GM18508 (cell line): ENCODE data around the gene FOXRED1.
A peak's percentile ranks its signal among the peaks of the same experiment; 100 is the strongest.

Experiments
- ATAC-seq: cut with Tn5 transposase; IDR thresholded peaks from one replicate; pipeline ENCODE4 v1.9.1; 2021; ENCODE audit warnings: moderate number of reproducible peaks; ENCODE audit not compliant: insufficient read depth, unreplicated experiment

The FOXRED1 gene

GRCh38 chr11:126310200-126310991 lies 41.4 kb downstream of the FOXRED1 start:
- no peak for ATAC-seq

GRCh38 chr11:126310992-126311310 lies 42.0 kb downstream of the FOXRED1 start:
- no peak for ATAC-seq

GRCh38 chr11:126311401-126312291 lies 42.7 kb downstream of the FOXRED1 start:
- ATAC-seq: no peak

GRCh38 chr11:126312961-126313360 lies 44.0 kb downstream of the FOXRED1 start:
- no peak for ATAC-seq

GRCh38 chr11:126313826-126314225 lies 44.9 kb downstream of the FOXRED1 start:
- no peak for ATAC-seq

- ATAC-seq: no peak
Observed at GRCh38 chr11:126317432-126317755, 48.4 kb downstream of the FOXRED1 start.

- peak; percentile 10 for ATAC-seq
Observed at GRCh38 chr11:126317756-126318573, 49.0 kb downstream of the FOXRED1 start.

- ATAC-seq: peak; percentile 81
Observed at GRCh38 chr11:126318574-126319373, 49.8 kb downstream of the FOXRED1 start.

- ATAC-seq: no peak
Observed at GRCh38 chr11:126319374-126319740, 50.4 kb downstream of the FOXRED1 start.

- ATAC-seq: no peak
Observed at GRCh38 chr11:126322996-126323395, 54.0 kb downstream of the FOXRED1 start.

GRCh38 chr11:126327281-126328000 lies 58.5 kb downstream of the FOXRED1 start:
- ATAC-seq: no peak
